HepG2 (cell line): ENCODE measurements around the gene ZNF26. TPM values are rescaled to one million over a fixed set of nuclear protein-coding genes. Genes with fewer than 3 reads are reported as not detected.
A peak's percentile ranks its signal among the peaks of the same experiment; 100 is the strongest.

Experiments used
- ARNT2 ChIP-seq: sonication (generic); formaldehyde crosslinking; IDR thresholded peaks from 2 replicates; pipeline ENCODE4 v1.8.0; 2022; ENCODE audit warnings: mild to moderate bottlenecking, low read depth, missing genetic modification reagents, moderate library complexity
- ATF7 ChIP-seq, 2 experiments: fragments of 450-650 bp in 1 of 2; sonication (generic) in 1 of 2; formaldehyde crosslinking in 1 of 2; IDR thresholded peaks; 2 replicates each; pipeline versions ENCODE4 v1.4.0 to v1.6.1; 2016 to 2020; ENCODE audit warnings: antibody characterized with exemption in 1 of 2, mild to moderate bottlenecking in 1 of 2, missing genetic modification reagents in 1 of 2
- BRF2 ChIP-seq: sonication (generic); formaldehyde crosslinking; IDR thresholded peaks from 2 replicates; pipeline ENCODE4 v1.8.1; 2022; ENCODE audit warnings: mild to moderate bottlenecking, missing genetic modification reagents
- DMTF1 ChIP-seq: sonication (generic); formaldehyde crosslinking; IDR thresholded peaks from 2 replicates; pipeline ENCODE4 v1.4.0; 2020; ENCODE audit warnings: mild to moderate bottlenecking, missing genetic modification reagents
- GABPB1 ChIP-seq: IDR thresholded peaks from 2 replicates; pipeline ENCODE4 v1.6.1; 2016; ENCODE audit warnings: mild to moderate bottlenecking, missing genetic modification reagents, moderate library complexity, missing compliant biosample characterization
- GATAD1 ChIP-seq: IDR thresholded peaks from 2 replicates; pipeline ENCODE4 v1.6.1; 2016; ENCODE audit warnings: missing genetic modification reagents, missing compliant biosample characterization
- NFIB ChIP-seq: sonication (generic); formaldehyde crosslinking; IDR thresholded peaks from 2 replicates; pipeline ENCODE4 v1.9.0; 2021; ENCODE audit warnings: missing genetic modification reagents, mild to moderate bottlenecking, borderline replicate concordance
- NFRKB ChIP-seq: fragments of 450-650 bp; IDR thresholded peaks from 2 replicates; pipeline ENCODE4 v1.6.1; 2017
- PHB2 ChIP-seq: fragments of 450-650 bp; IDR thresholded peaks from 2 replicates; pipeline ENCODE4 v1.6.1; 2018; ENCODE audit not compliant: partially characterized antibody
- RFX1 ChIP-seq: fragments of 450-650 bp; IDR thresholded peaks from 2 replicates; pipeline ENCODE4 v1.6.1; 2017
- SMARCC2 ChIP-seq: fragments of 450-650 bp; IDR thresholded peaks from 2 replicates; pipeline ENCODE4 v1.6.1; 2017; ENCODE audit warnings: antibody characterized with exemption, mild to moderate bottlenecking
- SP2 ChIP-seq: sonication (generic); formaldehyde crosslinking; IDR thresholded peaks from 2 replicates; pipeline ENCODE4 v1.5.1; 2020; ENCODE audit warnings: mild to moderate bottlenecking, missing genetic modification reagents
- TAF1 ChIP-seq: sonication (generic); formaldehyde crosslinking; IDR thresholded peaks from 2 replicates; pipeline ENCODE4 v1.4.0; 2020; ENCODE audit warnings: missing genetic modification reagents
- TBP ChIP-seq: sonication (generic); formaldehyde crosslinking; IDR thresholded peaks from 2 replicates; pipeline ENCODE4 v1.5.0; 2020; ENCODE audit warnings: missing genetic modification reagents
- ZBTB3 ChIP-seq: sonication (generic); formaldehyde crosslinking; IDR thresholded peaks from 2 replicates; pipeline ENCODE4 v1.4.0; 2020; ENCODE audit warnings: low read depth, mild to moderate bottlenecking, moderate library complexity, missing genetic modification reagents, borderline replicate concordance
- ZFY ChIP-seq: sonication (generic); formaldehyde crosslinking; IDR thresholded peaks from 2 replicates; pipeline ENCODE4 v1.4.0; 2020; ENCODE audit warnings: missing genetic modification reagents
- ZNF20 ChIP-seq: sonication (generic); formaldehyde crosslinking; IDR thresholded peaks from 2 replicates; pipeline ENCODE4 v1.4.0; 2020; ENCODE audit warnings: mild to moderate bottlenecking, moderate library complexity, missing genetic modification reagents
- ZNF235 ChIP-seq: sonication (generic); formaldehyde crosslinking; IDR thresholded peaks from 2 replicates; pipeline ENCODE4 v1.8.1; 2023; ENCODE audit warnings: mild to moderate bottlenecking, missing genetic modification reagents, borderline replicate concordance
- ZNF34 ChIP-seq: sonication (generic); formaldehyde crosslinking; IDR thresholded peaks from 2 replicates; pipeline ENCODE4 v1.4.0; 2020; ENCODE audit warnings: mild to moderate bottlenecking, missing genetic modification reagents, borderline replicate concordance
- ZNF552 ChIP-seq: sonication (generic); formaldehyde crosslinking; IDR thresholded peaks from 2 replicates; pipeline ENCODE4 v1.9.0; 2022; ENCODE audit warnings: missing genetic modification reagents, mild to moderate bottlenecking, borderline replicate concordance
- ZNF589 ChIP-seq: sonication (generic); formaldehyde crosslinking; conservative IDR thresholded peaks from 2 replicates; pipeline ENCODE4 v1.8.0; 2022; ENCODE audit warnings: mild to moderate bottlenecking, moderate library complexity, missing genetic modification reagents
- ZNF616 ChIP-seq: sonication (generic); formaldehyde crosslinking; IDR thresholded peaks from 2 replicates; pipeline ENCODE4 v1.5.0; 2020; ENCODE audit warnings: low read depth, mild to moderate bottlenecking, missing genetic modification reagents
- ZNF619 ChIP-seq: sonication (generic); formaldehyde crosslinking; IDR thresholded peaks from 2 replicates; pipeline ENCODE4 v1.4.0; 2020; ENCODE audit warnings: mild to moderate bottlenecking, missing genetic modification reagents
- ZNF746 ChIP-seq: sonication (generic); formaldehyde crosslinking; IDR thresholded peaks from 2 replicates; pipeline ENCODE4 v1.8.0; 2022; ENCODE audit warnings: mild to moderate bottlenecking, missing genetic modification reagents
- ZNF776 ChIP-seq: sonication (generic); formaldehyde crosslinking; IDR thresholded peaks from 2 replicates; pipeline ENCODE4 v1.4.0; 2020; ENCODE audit warnings: mild to moderate bottlenecking, missing genetic modification reagents
- ZNF784 ChIP-seq: sonication (generic); formaldehyde crosslinking; IDR thresholded peaks from 2 replicates; pipeline ENCODE4 v1.5.1; 2020; ENCODE audit warnings: missing genetic modification reagents, mild to moderate bottlenecking, borderline replicate concordance
- ZNF816 ChIP-seq: sonication (generic); formaldehyde crosslinking; IDR thresholded peaks from 2 replicates; pipeline ENCODE4 v1.8.0; 2022; ENCODE audit warnings: missing genetic modification reagents, mild to moderate bottlenecking, borderline replicate concordance
- polyA plus RNA-seq, 8 experiments: library from polyadenylated mRNA; depleted of rRNA in 3 of 8; stranded (reverse) in 7 of 8; unstranded in 1 of 8; fragments of >200 nt; fragmentation: Illumina TruSeq in 4 of 8; extraction: Trizol in 4 of 8; gene quantifications; 2 replicates each; pipeline versions ENCODE4 v1.2.1 to v1.2.3, GENCODE V29; 2011 to 2016; ENCODE audit warnings: low read depth in 4 of 8, missing spikeins in 1 of 8, mixed read lengths in 1 of 8; ENCODE audit not compliant: insufficient read depth in 1 of 8
- total RNA-seq, 5 experiments: library from RNA; depleted of rRNA; stranded (reverse); fragments of >200 nt; fragmentation: Illumina TruSeq; extraction: Trizol; gene quantifications; 2 replicates each; pipeline ENCODE4 v1.2.3, GENCODE V29; 2016; ENCODE audit warnings: low read depth in 1 of 5

ZNF26 gene
- total and polyA plus RNA-seq, 2 of the 13 experiments (the other 11 are each of a cell fraction or from before 2014, with no cell fraction given) = 3.8 to 6.5 TPM

- no peak for TF ChIP-seq NFIB
- peak; percentile 40; the same call in 1 of the 2 replicates for TF ChIP-seq ZNF784 (CRISPR knock-in tag)
- peak; percentile 21; the same call in 1 of the 2 replicates for TF ChIP-seq ZBTB3 (CRISPR knock-in tag)
- TF ChIP-seq ZFY (CRISPR knock-in tag) = peak; percentile 88
- TF ChIP-seq SMARCC2 = no peak
- TF ChIP-seq ZNF816 (CRISPR knock-in tag) = no peak
- peak; percentile 82 for TF ChIP-seq GATAD1 (CRISPR knock-in tag)
- TF ChIP-seq ZNF616 = peak; percentile 90
- peak; percentile 73; the same call in 1 of the 2 replicates for TF ChIP-seq ZNF776 (CRISPR knock-in tag)
- TF ChIP-seq SP2 (CRISPR knock-in tag) = no peak; the same call in 1 of the 2 replicates
- peak; percentile 96 for TF ChIP-seq GABPB1 (CRISPR knock-in tag)
- TF ChIP-seq ZNF619 (CRISPR knock-in tag) = no peak
- 0 out of 2 replicates have a peak, but pooled peaks have one; percentile 41 for TF ChIP-seq ZNF20 (CRISPR knock-in tag)
- TF ChIP-seq ATF7 (IDR thresholded peaks at IDR 0.05) = no peak
- TF ChIP-seq ATF7 (CRISPR knock-in tag; IDR thresholded peaks at IDR 0.05) = peak; percentile 81; the same call in 1 of the 2 replicates
- TF ChIP-seq ZNF34 (CRISPR knock-in tag) = peak; percentile 44; the same call in 1 of the 2 replicates
- TF ChIP-seq PHB2 = no peak
- no peak for TF ChIP-seq NFRKB
- peak; percentile 77; the same call in 1 of the 2 replicates for TF ChIP-seq ZNF589
- TF ChIP-seq ZNF552 (CRISPR knock-in tag) = peak; percentile 94; the same call in 1 of the 2 replicates
- TF ChIP-seq TBP (CRISPR knock-in tag) = no peak
- TF ChIP-seq ARNT2 (CRISPR knock-in tag) = peak; percentile 83
- TF ChIP-seq DMTF1 (CRISPR knock-in tag) = 0 out of 2 replicates have a peak, but pooled peaks have one; percentile 50
- peak; percentile 94; the same call in 1 of the 2 replicates for TF ChIP-seq ZNF235 (CRISPR knock-in tag)
- TF ChIP-seq ZNF746 = no peak
- TF ChIP-seq TAF1 (CRISPR knock-in tag) = peak; percentile 63
- peak; percentile 97 for TF ChIP-seq BRF2 (CRISPR knock-in tag)
- peak; percentile 91 for TF ChIP-seq RFX1
Measured at GRCh38 chr12:133037207-133038005, 51.2 kb downstream of the ZNF26 start, which contains the start of gene ZNF84 (continued).
